ENCODE results near the gene GRAMD1A. TPM values are rescaled to one million over a fixed set of nuclear protein-coding genes. Genes with fewer than 3 reads are reported as not detected.

The GRAMD1A gene
- total and polyA plus RNA-seq, 9 of the 15 experiments (the other 6 are each of a cell fraction or from before 2014, with no cell fraction given) = 1.4 to 63.8 (median 38.5) TPM

- no peak for TF ChIP-seq NFIX (CRISPR knock-in tag; IDR thresholded peaks at IDR 0.05; ENCODE audit: low read depth)
- TF ChIP-seq SMARCC2 (IDR thresholded peaks at IDR 0.05; ENCODE audit: low read depth) = no peak
- TF ChIP-seq BDP1 (IDR thresholded peaks at IDR 0.05; ENCODE audit: insufficient read depth, insufficient read length) = no peak
- TF ChIP-seq THRB (CRISPR knock-in tag; conservative IDR thresholded peaks at IDR 0.05) = no peak
- TF ChIP-seq FOXJ2 (tag; IDR thresholded peaks at IDR 0.05) = no peak
- TF ChIP-seq ASH1L (IDR thresholded peaks at IDR 0.05; ENCODE audit: borderline replicate concordance, low read depth, partially characterized antibody) = no peak
- no peak for TF ChIP-seq RNF219 (CRISPR knock-in tag; IDR thresholded peaks at IDR 0.05)
- no peak for TF ChIP-seq ZSCAN32 (CRISPR knock-in tag; IDR thresholded peaks at IDR 0.05)
- TF ChIP-seq FOXM1 (IDR thresholded peaks at IDR 0.05; ENCODE audit: low read depth) = no peak
- no peak for TF ChIP-seq FOXM1 (CRISPR knock-in tag; IDR thresholded peaks at IDR 0.05; ENCODE audit: low read depth)
- TF ChIP-seq ESRRA (IDR thresholded peaks at IDR 0.05; ENCODE audit: borderline replicate concordance, low read depth) = no peak
- TF ChIP-seq E2F5 (CRISPR knock-in tag; IDR thresholded peaks at IDR 0.05) = no peak
- no peak for TF ChIP-seq CBX8 (IDR thresholded peaks at IDR 0.05; ENCODE audit: borderline replicate concordance, extremely low read depth, low read depth, low read length, poor library complexity, severe bottlenecking)
- TF ChIP-seq NUFIP1 (IDR thresholded peaks at IDR 0.05; ENCODE audit: partially characterized antibody) = no peak
- TF ChIP-seq GTF3C2 (IDR thresholded peaks at IDR 0.05; ENCODE audit: borderline replicate concordance, extremely low read depth, insufficient read length) = no peak
- TF ChIP-seq ZNF282 (CRISPR knock-in tag; IDR thresholded peaks at IDR 0.05) = no peak
- peak; percentile 86 for TF ChIP-seq CREM (IDR thresholded peaks at IDR 0.05; ENCODE audit: low read depth)
- TF ChIP-seq HOMEZ (CRISPR knock-in tag; IDR thresholded peaks at IDR 0.05) = no peak
Observed at GRCh38 chr19:34999498-35000337, at the start of gene GRAMD1A (continued).
